WTC11 (cell line): ENCODE measurements around the gene GSG1L. TPM values are rescaled to one million over a fixed set of nuclear protein-coding genes. Genes with fewer than 3 reads are reported as not detected.

Source experiments
- ATAC-seq: fragments of 200-7000 bp; cut with Tn5 transposase; 2 replicates; pipeline ENCODE4 v1.10.0; 2021; ENCODE audit warnings: mild to moderate bottlenecking, moderate library complexity
- CTCF ChIA-PET: fragments of 300-600 bp; sonication (Branson Sonifier 250); formaldehyde crosslinking; loops from one replicate; lab custom pipeline; 2021; ENCODE audit warnings: antibody characterized with exemption; lab: Charles Lee
- POLR2A ChIA-PET: fragments of 350-600 bp; sonication (Branson Sonifier 250); formaldehyde crosslinking; loops from one replicate; lab custom pipeline; 2021; ENCODE audit warnings: antibody characterized with exemption; lab: Charles Lee
- DNase-seq: peaks from one replicate; pipeline ENCODE4 v3.0.0; 2021; ENCODE audit warnings: low spot score
- H3K27ac Mint-ChIP-seq: 2 replicates; pipeline ENCODE4 v1.8.0; 2021; ENCODE audit warnings: mixed read lengths
- H3K27me3 Mint-ChIP-seq: 2 replicates; pipeline ENCODE4 v1.8.0; 2021; ENCODE audit warnings: low read depth, mild to moderate bottlenecking, moderate library complexity, mixed read lengths
- H3K36me3 Mint-ChIP-seq: 2 replicates; pipeline ENCODE4 v1.8.0; 2021; ENCODE audit warnings: mixed read lengths
- H3K4me1 Mint-ChIP-seq: 2 replicates; pipeline ENCODE4 v1.8.0; 2022; ENCODE audit warnings: mixed read lengths
- H3K4me3 Mint-ChIP-seq: 2 replicates; pipeline ENCODE4 v1.8.0; 2021; ENCODE audit warnings: mild to moderate bottlenecking, moderate library complexity, mixed read lengths
- H3K9me3 Mint-ChIP-seq: 2 replicates; pipeline ENCODE4 v1.8.0; 2021; ENCODE audit warnings: mixed read lengths
- ARID4B ChIP-seq: sonication (generic); formaldehyde crosslinking; IDR thresholded peaks from 2 replicates; pipeline ENCODE4 v1.8.0; 2023; ENCODE audit warnings: missing genetic modification reagents, mild to moderate bottlenecking, borderline replicate concordance
- ATF1 ChIP-seq: sonication (generic); formaldehyde crosslinking; IDR thresholded peaks from 2 replicates; pipeline ENCODE4 v1.8.1; 2023; ENCODE audit warnings: mild to moderate bottlenecking, moderate library complexity, missing genetic modification reagents
- ATF2 ChIP-seq: sonication (generic); formaldehyde crosslinking; IDR thresholded peaks from 2 replicates; pipeline ENCODE4 v1.8.1; 2022; ENCODE audit warnings: low read depth, missing genetic modification reagents, borderline replicate concordance
- ATF3 ChIP-seq: sonication (generic); formaldehyde crosslinking; conservative IDR thresholded peaks from 2 replicates; pipeline ENCODE4 v1.8.1; 2022; ENCODE audit warnings: mild to moderate bottlenecking, missing genetic modification reagents
- CBFB ChIP-seq: sonication (generic); formaldehyde crosslinking; IDR thresholded peaks from 2 replicates; pipeline ENCODE4 v1.8.1; 2022; ENCODE audit warnings: mild to moderate bottlenecking, low read depth, missing genetic modification reagents
- CDX4 ChIP-seq: fragments of 250-450 bp; sonication (Bioruptor Pico); IDR thresholded peaks from 2 replicates; pipeline ENCODE4 v1.9.0; 2021; ENCODE audit warnings: moderate library complexity, mild to moderate bottlenecking, inconsistent platforms, borderline replicate concordance
- E2F4 ChIP-seq: sonication (generic); formaldehyde crosslinking; IDR thresholded peaks from 2 replicates; pipeline ENCODE4 v1.8.1; 2022; ENCODE audit warnings: low read depth, mild to moderate bottlenecking, moderate library complexity, missing genetic modification reagents, borderline replicate concordance
- ELF4 ChIP-seq: sonication (generic); formaldehyde crosslinking; IDR thresholded peaks from 2 replicates; pipeline ENCODE4 v1.8.1; 2022; ENCODE audit warnings: low read depth, mild to moderate bottlenecking, moderate library complexity, missing genetic modification reagents
- ETV6 ChIP-seq: sonication (generic); formaldehyde crosslinking; IDR thresholded peaks from 2 replicates; pipeline ENCODE4 v1.8.1; 2022; ENCODE audit warnings: mild to moderate bottlenecking, missing genetic modification reagents
- JUN ChIP-seq: sonication (generic); formaldehyde crosslinking; IDR thresholded peaks from 2 replicates; pipeline ENCODE4 v1.8.0; 2023; ENCODE audit warnings: mild to moderate bottlenecking, missing genetic modification reagents
- MAX ChIP-seq: sonication (generic); formaldehyde crosslinking; IDR thresholded peaks from 2 replicates; pipeline ENCODE4 v1.8.0; 2022; ENCODE audit warnings: mild to moderate bottlenecking, missing genetic modification reagents
- NFATC4 ChIP-seq: fragments of 250-450 bp; sonication (Bioruptor Pico); IDR thresholded peaks from 2 replicates; pipeline ENCODE4 v1.9.0; 2021; ENCODE audit warnings: mild to moderate bottlenecking
- NR1H2 ChIP-seq: sonication (generic); formaldehyde crosslinking; IDR thresholded peaks from 2 replicates; pipeline ENCODE4 v1.9.0; 2021; ENCODE audit warnings: mild to moderate bottlenecking, moderate library complexity, missing genetic modification reagents
- ZNF121 ChIP-seq: sonication (generic); formaldehyde crosslinking; IDR thresholded peaks from 2 replicates; pipeline ENCODE4 v1.8.0; 2023; ENCODE audit warnings: missing genetic modification reagents
- ZNF138 ChIP-seq: sonication (generic); formaldehyde crosslinking; conservative IDR thresholded peaks from 2 replicates; pipeline ENCODE4 v1.8.1; 2022; ENCODE audit warnings: mild to moderate bottlenecking, moderate library complexity, missing genetic modification reagents
- ZNF281 ChIP-seq: sonication (generic); formaldehyde crosslinking; IDR thresholded peaks from 2 replicates; pipeline ENCODE4 v1.8.0; 2023; ENCODE audit warnings: mild to moderate bottlenecking, missing genetic modification reagents
- ZNF532 ChIP-seq: fragments of 250-450 bp; sonication (Bioruptor Pico); IDR thresholded peaks from 2 replicates; pipeline ENCODE4 v1.9.0; 2021; ENCODE audit warnings: mild to moderate bottlenecking, borderline replicate concordance
- ZSCAN18 ChIP-seq: fragments of 250-450 bp; sonication (Bioruptor Pico); IDR thresholded peaks from 2 replicates; pipeline ENCODE4 v2.1.2; 2022; ENCODE audit warnings: mild to moderate bottlenecking, moderate library complexity
- total RNA-seq: library from RNA; stranded (reverse); gene quantifications from 3 replicates; pipeline ENCODE4 v1.2.3, GENCODE V29; 2021

GSG1L gene
- total RNA-seq, 1 experiment from 2014 or later = 0.28 TPM

- no peak for TF ChIP-seq ZSCAN18 (CRISPR knock-in tag)
- no peak for TF ChIP-seq NR1H2 (CRISPR knock-in tag)
- no peak for TF ChIP-seq ZNF281 (CRISPR knock-in tag)
- no peak for TF ChIP-seq ATF2 (CRISPR knock-in tag)
- TF ChIP-seq MAX (CRISPR knock-in tag) = no peak
Measured at GRCh38 chr16:27978876-27979275, 84.6 kb downstream of the GSG1L start (continued).

GRCh38 chr16:27977966-27978365 is 85.5 kb downstream of the GSG1L start:
- ATAC-seq (no peak), DNase-seq (no peak)
- Mint-ChIP-seq H3K4me3 (no peak overlapping the region), H3K27ac (no peak overlapping the region), H3K4me1 (no peaks in the 10 kb centered on the region), H3K27me3 (no peaks in the 10 kb centered on the region), H3K9me3 (peaks cover 7% of the 10 kb centered on the region), H3K36me3 (no peaks in the 10 kb centered on the region)
- CTCF ChIA-PET = interaction anchor here (0.5 to 1.8 kb wide), 3 partner anchors 45 to 338 kb away, joined by 3 to 6 read pairs (median 6); no protein-coding TSS in a partner anchor
- POLR2A ChIA-PET = interaction anchor here (0.6 kb wide), 1 partner anchor 587 kb away, joined by 3 read pairs; no protein-coding TSS in a partner anchor
- TF ChIP-seq E2F4 (CRISPR knock-in tag) (no peak), ATF1 (CRISPR knock-in tag) (no peak), ATF3 (CRISPR knock-in tag) (no peak), ZNF138 (CRISPR knock-in tag) (no peak), CDX4 (no peak), ZNF121 (CRISPR knock-in tag) (no peak), ETV6 (no peak), NFATC4 (CRISPR knock-in tag) (no peak), JUN (CRISPR knock-in tag) (no peak), CBFB (no peak), ARID4B (no peak), ELF4 (CRISPR knock-in tag) (no peak), ZNF532 (CRISPR knock-in tag) (no peak)
